Endometrial microvascular endothelial cells (primary cell): Measurements from ENCODE around the gene TMEM267. TPM values are rescaled to one million over a fixed set of nuclear protein-coding genes. Genes with fewer than 3 reads are reported as not detected.
"Not testable (repeated sequence)": the region's sequence is repeated elsewhere in the genome, so short reads cannot be mapped to it uniquely, and the experiment has no call there.

Experiments used
- in situ Hi-C: cut with HindIII; loops from 2 replicates; pipeline ENCODE4 v1.10.0; 2017; ENCODE audit warnings: low sequenced_read_pairs, low pct_unique_long_range_greater_than_20kb; ENCODE audit errors: inconsistent ontology term
- total RNA-seq: library from RNA; depleted of rRNA; stranded (reverse); fragments of >200 nt; gene quantifications from one replicate; pipeline ENCODE4 v1.2.3, GENCODE V29; 2015; ENCODE audit errors: inconsistent ontology term

Gene TMEM267
- total RNA-seq, 1 donor from 2014 or later = 21.8 TPM

DNA sequence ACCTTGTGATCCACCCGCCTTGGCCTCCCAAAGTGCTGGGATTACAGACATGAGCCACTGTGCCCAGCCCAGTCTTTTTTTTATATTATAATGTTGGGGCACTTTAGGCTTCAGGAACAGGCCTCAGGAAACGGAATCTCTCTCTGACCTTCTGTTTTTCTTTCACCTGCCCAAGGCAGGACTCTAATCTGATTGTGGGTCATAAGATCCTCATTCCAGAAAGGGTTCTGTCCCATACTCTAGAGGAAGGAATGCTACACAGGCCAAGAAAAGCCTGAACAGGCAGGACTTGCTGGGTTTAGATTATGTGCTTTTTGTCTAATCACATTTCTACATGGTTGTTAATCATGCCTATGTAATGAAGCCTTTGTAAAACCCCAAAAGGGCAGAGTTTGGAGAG, 69.7 kb downstream of the TMEM267 start:
- in situ Hi-C loops = no loop called here

DNA sequence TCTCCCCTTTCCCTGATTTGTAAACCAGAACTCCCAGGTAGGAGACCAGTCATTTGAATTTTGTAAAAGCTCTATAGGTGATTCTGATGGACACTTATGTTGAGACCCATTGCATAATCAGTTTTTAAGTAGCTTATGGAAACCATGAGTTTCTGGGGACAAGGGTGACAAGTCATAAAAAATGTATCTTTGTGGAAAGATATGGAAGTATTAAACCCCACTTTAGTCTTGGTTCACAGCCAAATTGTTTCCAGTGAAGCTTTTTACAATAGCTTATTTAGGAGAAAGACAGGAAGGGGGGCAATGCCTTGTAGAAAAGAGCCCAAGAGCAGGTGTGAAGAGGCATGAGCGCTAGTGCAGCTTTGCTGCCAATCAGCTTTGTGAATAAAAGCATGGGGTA, 71.0 kb downstream of the TMEM267 start:
- in situ Hi-C loops = no loop called here

DNA sequence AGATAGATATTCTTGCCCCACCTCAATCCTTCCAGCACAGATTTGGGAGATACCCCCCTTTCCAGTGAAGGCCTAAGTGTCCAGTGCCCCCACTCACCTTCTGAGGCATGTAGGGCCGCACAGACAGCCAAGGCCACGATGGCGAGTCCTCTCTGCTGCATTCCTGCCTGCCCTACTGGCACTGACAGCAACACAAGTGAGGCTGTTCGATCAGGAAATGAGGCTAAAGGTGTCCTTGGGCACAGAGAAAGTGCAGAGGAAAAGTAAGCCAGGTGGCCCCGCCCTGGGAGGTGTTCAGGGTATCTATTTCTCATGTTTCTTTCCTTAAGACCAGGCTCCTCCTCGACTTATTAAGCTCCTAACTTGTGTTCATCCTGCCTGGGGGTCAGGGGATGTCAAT, 71.5 kb downstream of the TMEM267 start, which contains the start of gene CCL28:
Gene CCL28 (minus strand): TSS at position 236 of the 400 bp plus-strand sequence. CDS start 75 bp downstream, at position 161.
- in situ Hi-C loops = no loop called here

DNA sequence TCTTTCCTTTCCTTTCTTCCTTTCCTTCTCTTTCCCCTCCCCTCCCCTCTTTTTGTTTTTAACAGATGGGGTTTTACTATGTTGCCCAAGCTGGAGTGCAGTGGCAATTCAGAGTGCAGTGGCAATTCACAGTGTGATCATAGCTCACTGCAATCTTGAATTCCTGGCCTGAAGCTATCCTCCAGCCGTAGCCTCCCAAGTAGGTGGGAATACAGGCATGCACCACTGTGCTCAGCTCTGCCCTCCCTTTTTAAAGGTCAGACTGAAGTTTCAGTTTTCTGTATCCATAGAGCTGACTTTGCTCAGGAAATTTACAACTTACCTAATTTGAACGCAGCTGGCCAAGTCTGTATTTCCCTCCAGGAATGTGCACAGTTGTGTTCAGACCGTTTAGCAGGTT, 72.2 kb downstream of the TMEM267 start:
- in situ Hi-C loops = no loop called here

DNA sequence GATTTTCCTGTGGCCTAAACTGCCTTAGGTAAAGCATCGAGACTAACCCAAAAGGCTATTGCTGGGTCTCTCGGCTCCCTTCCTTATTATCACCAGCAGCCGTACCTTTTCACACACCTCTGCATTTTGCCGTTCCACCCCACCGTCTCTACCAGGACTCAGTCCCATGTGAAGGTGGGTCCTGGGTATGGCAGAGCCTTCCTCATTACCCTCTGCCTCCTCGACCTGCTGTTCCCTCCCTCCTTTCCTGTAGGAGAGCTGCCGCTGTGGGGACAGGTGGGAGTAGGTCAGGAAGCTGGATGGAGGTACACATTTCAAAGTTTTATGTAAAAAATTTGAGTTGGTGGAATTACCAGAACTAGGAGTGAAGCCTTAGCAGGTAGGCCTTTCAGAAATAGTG, 73.3 kb downstream of the TMEM267 start:
- in situ Hi-C loops = no loop called here

DNA sequence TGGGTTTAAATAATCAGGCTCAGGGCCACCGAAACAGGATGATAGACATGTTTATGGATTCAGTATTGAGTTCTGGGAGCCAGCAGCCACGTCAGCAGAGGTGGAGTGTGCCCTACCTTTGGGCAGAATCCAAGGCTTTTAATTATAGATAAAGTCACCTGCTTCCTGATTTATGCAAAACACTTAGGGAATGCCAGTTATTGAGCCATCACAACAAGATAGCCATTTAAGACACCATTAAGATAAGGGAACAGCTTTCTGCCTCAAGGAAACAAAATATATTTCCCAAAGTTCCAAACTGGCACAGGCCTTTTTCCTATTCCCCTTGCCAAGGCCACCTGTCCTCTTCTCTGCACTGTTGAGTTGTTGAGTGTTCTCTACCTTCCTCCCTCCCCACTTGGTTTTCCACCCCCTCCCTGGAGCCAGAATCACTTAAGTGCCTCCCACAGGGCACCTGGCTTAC, 73.8 kb downstream of the TMEM267 start:
- in situ Hi-C loops = no loop called here

DNA sequence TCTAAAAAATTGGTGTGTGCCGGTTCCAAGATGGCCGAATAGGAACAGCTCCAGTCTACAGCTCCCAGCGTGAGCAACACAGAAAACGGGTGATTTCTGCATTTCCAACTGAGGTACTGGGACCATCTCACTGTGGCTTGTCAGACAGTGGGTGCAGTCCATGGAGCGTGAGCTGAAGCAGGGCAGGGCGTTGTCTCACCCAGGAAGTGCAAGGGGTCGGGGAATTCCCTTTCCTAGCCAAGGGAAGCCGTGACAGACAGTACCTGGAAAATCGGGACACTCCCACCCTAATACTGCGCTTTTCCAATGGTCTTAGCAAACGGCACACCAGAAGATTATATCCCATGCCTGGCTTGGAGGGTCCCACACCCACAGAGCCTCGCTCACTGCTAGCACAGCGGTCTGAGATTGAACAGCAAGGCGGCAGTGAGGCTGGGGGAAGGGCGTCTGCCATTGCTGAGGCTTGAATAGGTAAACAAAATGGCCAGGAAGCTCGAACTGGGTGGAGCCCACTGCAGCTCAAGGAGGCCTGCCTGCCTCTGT, 81.1 kb downstream of the TMEM267 start:
- in situ Hi-C loops = not testable (repeated sequence)

DNA sequence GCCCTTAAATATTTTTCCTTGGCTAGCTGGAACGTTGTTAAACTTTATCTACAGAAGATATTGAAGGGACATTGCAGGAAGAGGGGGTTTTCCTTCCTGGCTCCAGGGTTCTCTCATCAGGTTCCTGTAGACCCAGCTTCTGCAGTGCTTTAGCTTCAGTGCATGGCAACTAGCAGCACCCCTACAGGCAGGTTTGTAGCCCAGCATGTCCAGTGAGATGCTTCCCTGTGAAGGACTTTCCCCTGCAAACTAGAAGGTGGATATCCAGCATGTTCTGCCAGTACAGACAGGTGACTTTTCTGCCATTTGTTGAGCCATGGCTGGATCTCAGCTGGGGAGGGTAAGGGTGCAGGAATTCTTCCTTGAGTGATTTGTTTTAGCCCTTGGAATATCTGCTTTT, 81.8 kb downstream of the TMEM267 start:
- in situ Hi-C loops = no loop called here

DNA sequence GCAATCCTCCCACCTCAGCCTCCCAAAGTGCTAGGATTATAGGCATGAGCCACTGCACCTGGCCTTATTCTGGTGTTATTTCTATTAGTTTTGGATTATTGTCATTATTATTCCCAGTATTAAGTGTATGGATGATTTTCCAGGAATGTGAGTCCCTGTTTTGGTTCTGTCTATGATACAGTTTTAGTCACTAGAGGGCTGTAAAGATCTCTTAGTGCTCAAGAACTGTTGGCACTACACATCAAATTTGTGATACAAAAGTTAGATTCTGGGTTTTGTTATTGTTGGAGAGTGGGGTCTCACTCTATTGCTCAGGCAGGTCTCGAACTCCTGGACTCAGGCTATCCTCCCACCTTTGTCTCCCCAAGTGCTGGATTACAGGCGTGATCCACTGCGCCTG, 83.6 kb downstream of the TMEM267 start:
- in situ Hi-C loops = no loop called here

DNA sequence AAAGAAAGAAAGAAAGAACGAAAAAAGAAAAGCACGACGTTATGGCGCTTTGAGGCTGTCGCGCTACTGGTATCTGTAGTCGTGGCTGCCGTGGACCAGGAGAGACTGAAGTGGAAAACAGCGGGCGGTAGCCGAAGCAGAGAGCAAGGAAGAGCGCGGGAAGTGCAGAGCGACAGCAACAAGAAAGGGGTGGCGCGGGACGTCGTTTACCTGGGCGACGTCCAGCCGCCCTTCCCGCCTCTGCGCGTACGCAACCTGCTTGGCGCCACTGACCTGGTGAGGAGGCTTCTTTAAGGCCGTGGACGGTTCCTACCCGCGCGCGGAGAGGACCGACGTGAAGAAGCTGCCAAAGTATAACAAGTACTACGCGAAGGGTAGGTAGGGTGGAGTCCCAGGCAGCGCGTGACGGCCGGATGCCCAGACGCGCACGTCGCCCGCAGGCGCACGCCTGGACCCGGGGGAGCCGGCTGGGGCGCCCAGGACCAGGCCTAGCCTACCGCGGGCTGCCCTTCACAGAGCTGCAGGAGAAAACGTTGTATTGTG, 86.8 kb downstream of the TMEM267 start:
- in situ Hi-C loops = no loop called here

Other genes starting within 250 kb of the TMEM267 start
- 11.4 TPM for gene HMGCS1, start 170.5 kb downstream of the TMEM267 start, total RNA-seq
- not detected for gene CCL28, start 71.5 kb downstream of the TMEM267 start, total RNA-seq
- gene C5orf34, start 31.3 kb upstream of the TMEM267 start, total RNA-seq = 7.3 TPM
- 146 TPM for gene PAIP1, start 73.2 kb upstream of the TMEM267 start, total RNA-seq
- gene NNT, start 119.3 kb upstream of the TMEM267 start, total RNA-seq = 35.5 TPM